Stimulated activated CD4-positive, alpha-beta T cell treated with anti-CD3 and anti-CD28 coated beads, Interleukin-12 subunit alpha, Interleukin-12 subunit beta, amount 100 ng/mL, for 4 hours (primary cell): Measurements from ENCODE around the gene PLA2G12B.
"Not testable (repeated sequence)": the region's sequence is repeated elsewhere in the genome, so short reads cannot be mapped to it uniquely, and the experiment has no call there.

Source experiments
- DNase-seq: peaks from one replicate; pipeline ENCODE4 v3.0.0-alpha.2; 2020

Gene PLA2G12B

GRCh38 chr10:72932259-72933015 is 22.2 kb downstream of the PLA2G12B start:
- DNase-seq, result no peak

DNA sequence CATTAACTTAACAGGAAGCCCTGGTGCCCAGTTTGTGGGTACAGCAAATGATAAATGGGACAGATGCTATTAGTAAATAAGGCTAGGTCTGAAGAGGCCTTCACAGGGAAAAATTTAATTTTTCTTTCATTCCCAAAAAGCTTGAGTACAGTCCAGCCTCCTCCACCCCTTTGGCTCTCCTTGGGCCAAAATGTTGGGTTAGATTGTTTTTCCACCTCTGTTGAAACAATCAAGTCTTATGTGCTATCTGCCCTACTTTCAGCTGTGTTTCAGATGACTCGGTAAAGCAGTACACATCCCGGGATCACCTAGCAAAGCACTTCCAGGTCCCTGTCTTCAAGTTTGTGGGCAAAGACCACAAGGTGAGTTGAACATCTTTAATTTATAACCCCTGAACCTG is 24.3 kb downstream of the PLA2G12B start:
- no peak for DNase-seq

DNA sequence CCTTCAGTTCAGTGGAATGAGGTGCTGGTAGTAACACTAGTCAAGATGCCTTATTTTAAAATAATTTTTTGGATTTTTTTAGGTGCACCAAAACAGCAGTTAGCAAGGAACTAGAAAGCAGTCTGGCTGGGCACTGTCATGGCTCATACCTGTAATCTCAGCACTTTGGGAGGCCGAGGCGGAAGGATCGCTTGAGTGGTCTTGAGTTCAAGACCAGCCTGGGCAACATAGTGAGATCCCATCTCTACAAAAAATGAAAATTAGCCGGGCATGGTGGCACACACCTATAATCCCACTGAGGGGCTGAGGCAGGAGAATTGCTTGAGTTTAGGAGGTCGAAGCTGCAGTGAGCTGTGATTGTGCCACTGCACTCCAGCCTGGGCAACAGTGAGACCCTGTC is 25.8 kb downstream of the PLA2G12B start:
- DNase-seq, result no peak

- no peak for DNase-seq
These were observed 27.1 kb downstream of the PLA2G12B start for GRCh38 chr10:72927485-72927884.

- DNase-seq, result no peak
These were observed 28.6 kb downstream of the PLA2G12B start for GRCh38 chr10:72925951-72926465.

- no peak for DNase-seq
These were observed 30.3 kb downstream of the PLA2G12B start for GRCh38 chr10:72924351-72924750.

- not testable (repeated sequence) for DNase-seq
These were observed 33.4 kb downstream of the PLA2G12B start for GRCh38 chr10:72921147-72921683.

DNA sequence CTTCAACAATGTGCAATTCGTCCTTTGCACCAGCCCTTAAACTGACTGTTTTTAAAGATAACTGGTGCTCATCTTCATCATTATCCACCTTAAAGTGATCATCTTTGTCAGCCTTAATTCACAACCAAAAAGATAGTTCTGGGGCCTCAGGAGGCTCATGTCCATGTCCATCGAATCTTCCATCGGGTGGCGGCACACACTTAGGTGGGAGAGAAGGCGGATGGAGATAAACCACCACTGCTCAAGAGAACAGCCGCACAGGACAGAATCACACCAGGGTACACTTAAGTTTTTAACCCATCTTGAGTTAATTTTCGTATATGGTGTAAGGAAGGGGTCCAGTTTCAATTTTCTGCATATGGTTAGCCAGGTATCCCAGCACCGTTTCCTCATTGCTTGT is 36.3 kb downstream of the PLA2G12B start:
- no peak for DNase-seq

DNA sequence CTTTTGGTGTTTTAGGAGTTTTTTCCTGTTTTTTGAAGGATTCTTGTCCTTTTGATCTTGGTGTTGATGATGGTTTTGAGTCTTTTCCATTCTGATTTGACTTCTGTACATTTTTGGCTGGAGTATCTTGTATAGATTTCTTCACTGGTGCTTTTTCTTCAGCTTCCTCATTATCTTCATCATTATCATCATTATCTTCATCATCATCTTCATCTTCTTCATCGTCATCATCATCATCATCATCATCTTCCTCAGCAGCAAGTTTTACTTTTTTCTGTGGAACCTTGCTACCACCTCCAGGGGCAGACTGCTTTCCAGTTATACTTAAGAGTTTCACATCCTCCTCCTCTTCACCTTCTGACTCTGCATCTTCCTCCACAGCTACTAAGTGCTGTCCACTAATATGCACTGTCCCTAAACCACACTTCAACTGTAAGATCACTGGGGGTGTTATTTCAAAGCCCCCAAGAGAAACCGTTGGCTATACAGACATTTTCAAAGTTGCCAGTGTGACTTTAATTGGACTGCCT is 36.7 kb downstream of the PLA2G12B start:
- DNase-seq, result not testable (repeated sequence)

- not testable (repeated sequence) for DNase-seq
These were observed 37.4 kb downstream of the PLA2G12B start for GRCh38 chr10:72917201-72917600.

DNA sequence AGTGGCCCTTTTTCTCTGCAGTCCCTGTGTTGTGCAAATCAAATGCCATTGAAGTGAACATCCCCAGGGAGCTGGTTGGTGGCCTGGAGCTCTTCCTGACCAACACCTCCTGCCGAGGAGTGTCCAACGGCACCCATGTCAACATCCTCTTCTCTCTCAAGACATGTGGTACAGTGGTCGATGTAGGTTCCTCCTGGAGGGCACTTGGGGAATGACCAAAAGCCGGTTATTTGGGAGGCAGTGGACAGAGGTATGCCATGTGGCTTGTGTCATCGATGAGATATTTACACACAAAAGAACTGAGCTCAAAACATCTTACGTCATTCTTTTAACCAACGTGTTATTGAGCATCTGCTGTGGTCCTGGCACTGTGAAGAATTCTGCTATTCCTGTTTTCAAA is 41.3 kb downstream of the PLA2G12B start:
- DNase-seq, result no peak

DNA sequence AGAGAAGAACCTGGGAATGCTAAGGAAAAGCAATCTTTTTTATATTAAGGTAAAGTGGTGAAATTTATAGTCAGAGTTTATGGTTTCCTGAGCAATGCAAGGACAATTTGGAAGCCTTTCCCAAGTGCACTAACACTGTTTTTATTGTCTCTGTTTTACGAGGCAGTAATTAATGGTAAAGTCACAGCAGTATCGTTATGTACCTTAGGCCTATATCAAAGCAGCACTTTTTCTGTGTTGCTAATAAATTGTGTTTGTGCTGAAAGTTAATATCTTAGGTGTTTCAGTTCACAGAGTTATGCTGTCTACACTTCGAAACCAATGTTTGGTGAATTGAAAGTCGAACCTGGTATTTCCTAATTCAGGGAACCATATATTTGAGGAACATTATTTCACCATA is 41.9 kb downstream of the PLA2G12B start:
- DNase-seq, result no peak

GRCh38 chr10:72911758-72912157 is 42.8 kb downstream of the PLA2G12B start:
- no peak for DNase-seq

DNA sequence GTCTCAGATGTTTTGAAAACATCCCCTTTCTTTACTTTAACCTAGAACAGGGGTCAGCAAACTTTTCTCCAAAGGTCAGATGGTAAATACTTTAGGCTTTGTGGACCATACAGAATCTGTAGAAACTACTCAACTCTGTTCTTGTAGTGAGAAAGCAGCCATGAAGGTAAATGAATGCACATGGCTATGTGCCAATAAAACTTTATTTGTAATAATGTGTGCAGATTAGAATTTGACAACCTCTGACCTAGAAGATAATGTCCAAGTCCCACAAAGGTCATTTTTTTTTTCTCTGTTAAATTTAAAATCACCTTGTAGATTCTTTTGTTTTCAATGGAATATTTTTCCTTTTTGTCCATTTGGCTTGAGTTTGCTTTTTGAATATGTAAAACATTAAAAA is 43.9 kb downstream of the PLA2G12B start:
- no peak for DNase-seq

DNA sequence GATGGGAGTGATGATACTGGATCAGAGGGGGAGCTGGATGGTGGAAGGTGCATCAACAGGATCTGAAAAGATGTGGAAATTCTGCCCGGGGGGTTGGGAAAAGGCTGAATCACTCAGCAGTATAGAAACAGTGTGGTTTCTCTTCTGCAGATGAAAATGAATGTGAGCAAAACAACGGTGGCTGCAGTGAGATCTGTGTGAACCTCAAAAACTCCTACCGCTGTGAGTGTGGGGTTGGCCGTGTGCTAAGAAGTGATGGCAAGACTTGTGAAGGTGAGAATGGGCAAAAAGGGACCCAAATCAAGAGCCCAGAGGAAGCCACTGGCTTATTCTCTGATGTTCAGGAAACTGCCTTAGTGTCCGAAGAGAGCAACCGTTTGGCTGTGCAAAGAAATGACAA is 48.2 kb downstream of the PLA2G12B start:
- DNase-seq, result no peak

DNA sequence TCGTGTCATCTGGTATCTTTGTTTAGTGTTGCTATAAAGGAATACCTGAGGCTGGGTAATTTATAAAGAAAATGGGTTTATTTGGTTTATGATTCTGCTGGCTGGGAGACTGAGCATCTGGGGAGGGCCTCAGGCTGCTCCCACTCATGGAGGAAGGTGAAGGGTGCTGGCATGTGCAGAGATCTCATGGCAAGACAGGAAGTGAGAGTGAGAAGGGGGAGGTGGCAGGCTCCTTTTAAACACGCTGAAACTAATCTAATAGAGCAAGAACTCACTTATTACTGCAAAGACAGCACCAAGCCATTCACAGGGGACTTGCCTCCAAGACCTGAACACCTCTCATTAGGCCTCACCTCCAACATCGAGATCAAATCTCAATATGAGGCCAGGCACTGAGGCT is 49.8 kb downstream of the PLA2G12B start:
- DNase-seq, result no peak

DNA sequence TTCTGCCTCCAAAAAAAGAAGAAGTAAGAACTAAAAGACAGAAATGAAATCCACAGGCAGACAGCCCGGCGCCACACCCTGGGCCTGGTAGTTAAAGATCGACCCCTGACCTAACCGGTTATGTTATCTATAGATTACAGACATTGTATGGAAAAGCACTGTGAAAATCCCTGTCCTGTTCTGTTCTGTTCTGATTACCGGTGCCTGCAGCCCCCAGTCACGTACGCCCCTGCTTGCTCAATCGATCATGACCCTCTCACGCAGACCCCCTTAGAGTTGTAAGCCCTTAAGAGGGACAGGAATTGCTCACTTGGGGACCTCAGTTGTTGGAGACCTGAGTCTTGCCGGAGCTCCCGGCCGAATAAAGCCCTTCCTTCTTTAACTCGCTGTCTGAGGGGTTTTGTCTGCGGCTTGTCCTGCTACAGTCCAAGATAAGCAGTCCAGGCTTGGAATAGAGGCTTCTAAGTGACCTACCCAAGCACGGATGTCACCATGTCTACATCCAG is 50.6 kb downstream of the PLA2G12B start:
- not testable (repeated sequence) for DNase-seq

DNA sequence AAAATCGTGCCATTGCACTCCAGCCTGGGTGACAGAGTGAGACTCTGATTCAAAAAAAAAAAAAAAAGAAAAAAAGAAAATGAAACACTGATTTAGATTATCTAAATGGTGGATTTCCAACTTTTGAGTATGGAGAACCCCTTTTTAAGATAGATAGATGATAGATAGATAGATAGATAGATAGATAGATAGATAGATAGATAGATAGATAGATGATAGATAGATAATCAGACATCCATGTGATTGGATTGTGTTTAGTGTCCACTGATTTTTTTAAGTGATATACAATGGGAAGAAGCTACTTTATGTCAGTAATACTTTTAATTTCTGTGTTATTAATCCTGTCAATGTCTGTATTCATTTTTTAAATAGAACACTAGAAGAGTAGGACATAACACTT is 55.1 kb downstream of the PLA2G12B start:
- DNase-seq, result no peak

DNA sequence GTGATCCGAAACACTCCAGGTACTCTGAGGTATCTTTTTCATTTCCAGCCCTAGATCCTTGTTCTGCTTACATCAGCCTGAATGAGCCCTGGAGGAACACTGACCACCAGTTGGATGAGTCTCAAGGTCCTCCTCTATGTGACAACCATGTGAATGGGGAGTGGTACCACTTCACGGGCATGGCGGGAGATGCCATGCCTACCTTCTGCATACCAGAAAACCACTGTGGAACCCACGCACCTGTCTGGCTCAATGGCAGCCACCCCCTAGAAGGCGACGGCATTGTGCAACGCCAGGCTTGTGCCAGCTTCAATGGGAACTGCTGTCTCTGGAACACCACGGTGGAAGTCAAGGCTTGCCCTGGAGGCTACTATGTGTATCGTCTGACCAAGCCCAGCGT is 56.0 kb downstream of the PLA2G12B start:
- DNase-seq, result no peak

DNA sequence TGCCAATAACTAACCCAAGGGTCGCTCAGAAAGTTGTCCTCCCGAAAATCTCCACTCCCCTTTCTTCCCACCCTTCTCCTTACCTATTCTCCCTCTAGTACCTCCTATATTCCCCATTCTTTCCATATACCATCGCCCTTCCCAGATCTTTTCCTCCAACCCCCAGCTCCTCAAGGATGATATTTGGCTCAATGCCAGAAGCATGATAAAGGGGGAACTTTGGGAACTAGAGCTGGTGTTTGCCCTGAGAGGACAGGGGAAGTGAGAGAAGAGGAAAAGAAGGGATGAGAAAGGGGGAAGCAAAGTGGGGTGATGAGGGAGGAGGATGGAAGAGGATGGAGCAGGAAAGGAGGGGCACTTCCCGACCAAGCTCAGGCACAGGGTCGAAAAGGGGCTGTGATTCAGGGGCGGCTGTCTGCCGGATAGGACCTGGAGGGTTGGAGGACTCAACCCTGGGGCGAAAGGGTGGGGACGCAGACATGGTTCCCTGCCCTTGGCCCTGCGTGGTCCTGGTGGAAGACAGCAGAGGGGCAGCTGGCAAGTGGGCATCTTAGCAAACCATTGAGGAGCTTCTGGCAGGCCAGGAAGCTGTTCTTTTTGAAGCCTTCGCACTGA is 59.3 kb downstream of the PLA2G12B start:
- DNase-seq, result no peak

DNA sequence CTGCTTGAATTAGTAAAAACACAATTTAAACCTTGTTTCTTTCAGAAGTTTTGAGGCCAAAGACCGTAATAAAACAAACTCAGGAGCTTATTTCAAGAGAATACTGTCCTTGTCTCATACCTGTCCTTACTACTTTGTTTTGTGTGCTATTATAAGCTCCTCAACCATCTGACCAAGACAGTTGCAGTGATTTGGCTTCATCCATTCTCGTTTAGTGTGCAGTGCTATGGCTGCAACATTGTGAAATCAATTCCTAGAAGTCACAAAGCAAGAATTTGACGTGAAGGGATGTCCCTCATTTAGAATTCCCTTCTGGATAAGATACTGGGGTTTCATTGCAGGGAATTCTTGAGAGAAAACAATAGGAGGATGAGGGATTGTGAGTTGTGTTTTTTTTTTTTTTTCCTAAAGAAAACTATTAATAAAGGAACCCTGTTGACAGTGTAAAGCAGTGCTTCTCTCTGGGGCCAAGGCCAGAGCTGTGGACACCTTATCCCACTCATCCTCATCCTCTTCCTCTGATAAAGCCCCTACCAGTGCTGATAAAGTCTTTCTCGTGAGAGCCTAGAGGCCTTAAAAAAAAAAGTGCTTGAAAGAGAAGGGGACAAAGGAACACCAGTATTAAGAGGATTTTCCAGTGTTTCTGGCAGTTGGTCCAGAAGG is 61.3 kb downstream of the PLA2G12B start, which contains the start of gene OIT3:
Gene OIT3 (plus strand): TSS at position 604 of the 663 bp plus-strand sequence. CDS start 60 bp downstream, outside the sequence.
- DNase-seq, result no peak

GRCh38 chr10:72890086-72890485 is 64.5 kb downstream of the PLA2G12B start:
- DNase-seq, result no peak

DNA sequence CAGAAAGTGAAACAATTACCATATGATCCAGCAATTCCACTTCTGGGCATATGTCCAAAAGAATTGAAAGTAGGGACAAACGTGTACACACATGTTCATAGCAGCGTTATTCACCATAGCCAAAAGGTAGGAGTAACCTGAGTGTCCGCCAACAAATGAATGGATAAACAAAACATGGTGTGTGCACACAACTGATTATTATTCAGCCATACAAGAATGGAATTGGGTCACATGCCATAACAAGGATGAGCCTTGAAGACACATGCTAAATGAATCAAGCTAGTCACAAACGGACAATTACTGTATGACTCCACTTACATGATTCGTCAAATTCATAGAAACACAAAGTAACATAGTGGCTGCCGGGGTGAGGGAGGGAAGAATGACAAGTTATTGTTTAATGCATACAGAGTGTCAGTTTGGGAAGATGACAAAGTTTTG is 65.2 kb downstream of the PLA2G12B start:
- no peak for DNase-seq
